GM21619 (cell line): ENCODE data around the gene NBPF6.
"Not testable (repeated sequence)": the region's sequence is repeated elsewhere in the genome, so short reads cannot be mapped to it uniquely, and the experiment has no call there.

Experiments
- ATAC-seq: cut with Tn5 transposase; IDR thresholded peaks from one replicate; pipeline ENCODE4 v1.9.1; 2021; ENCODE audit not compliant: unreplicated experiment

The NBPF6 gene

GRCh38 chr1:108450043-108450442 is at the start of gene NBPF6:
Gene NBPF6 (plus strand): TSS chr1:108450343. CDS start chr1:108450602, 259 bp downstream.
- ATAC-seq: not testable (repeated sequence)

GRCh38 chr1:108411098-108411833 is 38.9 kb upstream of the NBPF6 start:
- ATAC-seq: not testable (repeated sequence)

- ATAC-seq: not testable (repeated sequence)
Measured at GRCh38 chr1:108420129-108420528, 30.0 kb upstream of the NBPF6 start.

GRCh38 chr1:108421061-108421916 is 28.9 kb upstream of the NBPF6 start:
- peak; percentile 60 for ATAC-seq

GRCh38 chr1:108426877-108427276 is 23.3 kb upstream of the NBPF6 start:
- not testable (repeated sequence) for ATAC-seq

GRCh38 chr1:108432002-108432401 is 18.1 kb upstream of the NBPF6 start:
- not testable (repeated sequence) for ATAC-seq

GRCh38 chr1:108433404-108433803 is 16.7 kb upstream of the NBPF6 start:
- ATAC-seq: not testable (repeated sequence)

- ATAC-seq: peak; percentile 84
Measured at GRCh38 chr1:108438536-108438935, 11.6 kb upstream of the NBPF6 start.

- not testable (repeated sequence) for ATAC-seq
Measured at GRCh38 chr1:108454521-108454920, 4.4 kb downstream of the NBPF6 start.

GRCh38 chr1:108458661-108459060 is 8.5 kb downstream of the NBPF6 start:
- not testable (repeated sequence) for ATAC-seq

- ATAC-seq: not testable (repeated sequence)
Measured at GRCh38 chr1:108461758-108462157, 11.6 kb downstream of the NBPF6 start.

GRCh38 chr1:108463962-108464361 is 13.8 kb downstream of the NBPF6 start:
- not testable (repeated sequence) for ATAC-seq

GRCh38 chr1:108466166-108466565 is 16.0 kb downstream of the NBPF6 start:
- not testable (repeated sequence) for ATAC-seq

GRCh38 chr1:108467155-108467554 is 17.0 kb downstream of the NBPF6 start:
- not testable (repeated sequence) for ATAC-seq

GRCh38 chr1:108470750-108471149 is 20.6 kb downstream of the NBPF6 start:
- not testable (repeated sequence) for ATAC-seq

- ATAC-seq: not testable (repeated sequence)
Measured at GRCh38 chr1:108474516-108474915, 24.4 kb downstream of the NBPF6 start.

- ATAC-seq: no peak
Measured at GRCh38 chr1:108478429-108479015, 28.4 kb downstream of the NBPF6 start.

- ATAC-seq: no peak
Measured at GRCh38 chr1:108482708-108483107, 32.6 kb downstream of the NBPF6 start.

GRCh38 chr1:108485990-108486389 is 35.8 kb downstream of the NBPF6 start:
- not testable (repeated sequence) for ATAC-seq

GRCh38 chr1:108486707-108487106 is 36.6 kb downstream of the NBPF6 start:
- not testable (repeated sequence) for ATAC-seq

GRCh38 chr1:108495008-108495407 is 44.9 kb downstream of the NBPF6 start:
- ATAC-seq: not testable (repeated sequence)
